ENCODE measurements around the gene DCHS2.

Gene DCHS2

GRCh38 chr4:154455111-154455510 lies 36.5 kb downstream of the DCHS2 start:
- no peak overlapping the region for H3K56ac ChIP-seq (ENCODE audit: low read length)
- no peak overlapping the region for H3K4ac ChIP-seq (ENCODE audit: low read depth, low read length)
- H3K36me3 ChIP-seq (ENCODE audit: control insufficient read depth, insufficient read depth, low read length) = no peaks in the 10 kb centered on the region
- no peaks in the 10 kb centered on the region for H3K79me1 ChIP-seq (ENCODE audit: low read length)
- no CpG with 5 or more reads among the region's 1 CpG for WGBS (ENCODE audit: extremely low coverage, insufficient coverage, low lambda C conversion rate)
- H2BK5ac ChIP-seq (ENCODE audit: low read length) = no peak overlapping the region
- H3K27ac ChIP-seq (ENCODE audit: low read depth, low read length) = no peak overlapping the region
- no peak overlapping the region for H3K18ac ChIP-seq (ENCODE audit: low read length)
- no peak overlapping the region for H4K8ac ChIP-seq (ENCODE audit: low read depth, low read length)
- no peak overlapping the region for H3K4me2 ChIP-seq (ENCODE audit: low read length)
- DNase-seq = no peak
- H3K4me3 ChIP-seq (ENCODE audit: low read length) = no peak overlapping the region
- H3K9ac ChIP-seq (ENCODE audit: low read length) = no peak overlapping the region
- H3K27me3 ChIP-seq (ENCODE audit: insufficient read depth, low read length, poor library complexity) = no peaks in the 10 kb centered on the region
- H3K79me2 ChIP-seq (ENCODE audit: control insufficient read depth, insufficient read depth, low read length) = no peaks in the 10 kb centered on the region
- no peak overlapping the region for H2AK5ac ChIP-seq (ENCODE audit: low read length)
- no peaks in the 10 kb centered on the region for H3K4me1 ChIP-seq (ENCODE audit: control insufficient read depth, low read depth, low read length)
- no peak overlapping the region for H2BK15ac ChIP-seq (replicated peaks; ENCODE audit: low read depth)
- H2BK120ac ChIP-seq (ENCODE audit: low read depth, low read length) = no peak overlapping the region
- H4K5ac ChIP-seq (ENCODE audit: low read length) = no peak overlapping the region
- no peak overlapping the region for H3K23ac ChIP-seq (ENCODE audit: low read length)

- Histone ChIP-seq H4K5ac (ENCODE audit: low read length) (no peak overlapping the region), H2BK15ac (replicated peaks; ENCODE audit: low read depth) (no peak overlapping the region), H2AK5ac (ENCODE audit: low read length) (no peak overlapping the region), H3K4me1 (ENCODE audit: control insufficient read depth, low read depth, low read length) (no peaks in the 10 kb centered on the region), H3K36me3 (ENCODE audit: control insufficient read depth, insufficient read depth, low read length) (no peaks in the 10 kb centered on the region), H2BK120ac (ENCODE audit: low read depth, low read length) (no peak overlapping the region), H3K4me2 (ENCODE audit: low read length) (no peak overlapping the region), H3K56ac (ENCODE audit: low read length) (no peak overlapping the region), H3K4ac (ENCODE audit: low read depth, low read length) (no peak overlapping the region), H4K8ac (ENCODE audit: low read depth, low read length) (no peak overlapping the region), H2BK5ac (ENCODE audit: low read length) (no peak overlapping the region), H3K27me3 (ENCODE audit: insufficient read depth, low read length, poor library complexity) (no peaks in the 10 kb centered on the region), H3K79me1 (ENCODE audit: low read length) (no peaks in the 10 kb centered on the region), H3K23ac (ENCODE audit: low read length) (no peak overlapping the region), H3K4me3 (ENCODE audit: low read length) (no peak overlapping the region), H3K27ac (ENCODE audit: low read depth, low read length) (no peak overlapping the region), H3K9ac (ENCODE audit: low read length) (no peak overlapping the region), H3K18ac (ENCODE audit: low read length) (no peak overlapping the region), H3K79me2 (ENCODE audit: control insufficient read depth, insufficient read depth, low read length) (no peaks in the 10 kb centered on the region)
- no peak for DNase-seq
These were observed 36.9 kb downstream of the DCHS2 start for GRCh38 chr4:154454710-154455109.

- H4K8ac ChIP-seq (ENCODE audit: low read depth, low read length) = no peak overlapping the region
- no peak overlapping the region for H3K27ac ChIP-seq (ENCODE audit: low read depth, low read length)
- no peak overlapping the region for H3K4me2 ChIP-seq (ENCODE audit: low read length)
- no peak overlapping the region for H3K9ac ChIP-seq (ENCODE audit: low read length)
- no peaks in the 10 kb centered on the region for H3K4me1 ChIP-seq (ENCODE audit: control insufficient read depth, low read depth, low read length)
- H3K27me3 ChIP-seq (ENCODE audit: insufficient read depth, low read length, poor library complexity) = no peaks in the 10 kb centered on the region
- no peak overlapping the region for H3K4me3 ChIP-seq (ENCODE audit: low read length)
- H3K23ac ChIP-seq (ENCODE audit: low read length) = no peak overlapping the region
- H3K4ac ChIP-seq (ENCODE audit: low read depth, low read length) = no peak overlapping the region
- H2AK5ac ChIP-seq (ENCODE audit: low read length) = no peak overlapping the region
- DNase-seq = no peak
- no peak overlapping the region for H2BK5ac ChIP-seq (ENCODE audit: low read length)
- H3K79me2 ChIP-seq (ENCODE audit: control insufficient read depth, insufficient read depth, low read length) = no peaks in the 10 kb centered on the region
- no peak overlapping the region for H2BK120ac ChIP-seq (ENCODE audit: low read depth, low read length)
- H3K56ac ChIP-seq (ENCODE audit: low read length) = no peak overlapping the region
- H2BK15ac ChIP-seq (replicated peaks; ENCODE audit: low read depth) = no peak overlapping the region
- no peaks in the 10 kb centered on the region for H3K36me3 ChIP-seq (ENCODE audit: control insufficient read depth, insufficient read depth, low read length)
- no peak overlapping the region for H3K18ac ChIP-seq (ENCODE audit: low read length)
- no peak overlapping the region for H4K5ac ChIP-seq (ENCODE audit: low read length)
- H3K79me1 ChIP-seq (ENCODE audit: low read length) = no peaks in the 10 kb centered on the region
- WGBS (ENCODE audit: extremely low coverage, insufficient coverage, low lambda C conversion rate) = no CpG with 5 or more reads among the region's 5 CpGs
These were observed 38.7 kb downstream of the DCHS2 start for GRCh38 chr4:154452798-154453346.

- H3K4me2 ChIP-seq (ENCODE audit: low read length) = no peak overlapping the region
- H3K4me1 ChIP-seq (ENCODE audit: control insufficient read depth, low read depth, low read length) = no peaks in the 10 kb centered on the region
- H2BK15ac ChIP-seq (replicated peaks; ENCODE audit: low read depth) = no peak overlapping the region
- H3K18ac ChIP-seq (ENCODE audit: low read length) = no peak overlapping the region
- H3K79me1 ChIP-seq (ENCODE audit: low read length) = no peaks in the 10 kb centered on the region
- H3K23ac ChIP-seq (ENCODE audit: low read length) = no peak overlapping the region
- H4K8ac ChIP-seq (ENCODE audit: low read depth, low read length) = no peak overlapping the region
- H3K27me3 ChIP-seq (ENCODE audit: insufficient read depth, low read length, poor library complexity) = no peaks in the 10 kb centered on the region
- DNase-seq = no peak
- no peak overlapping the region for H2BK120ac ChIP-seq (ENCODE audit: low read depth, low read length)
- H3K4ac ChIP-seq (ENCODE audit: low read depth, low read length) = no peak overlapping the region
- H3K56ac ChIP-seq (ENCODE audit: low read length) = no peak overlapping the region
- H3K9ac ChIP-seq (ENCODE audit: low read length) = no peak overlapping the region
- H2BK5ac ChIP-seq (ENCODE audit: low read length) = no peak overlapping the region
- no peaks in the 10 kb centered on the region for H3K79me2 ChIP-seq (ENCODE audit: control insufficient read depth, insufficient read depth, low read length)
- H2AK5ac ChIP-seq (ENCODE audit: low read length) = no peak overlapping the region
- no peak overlapping the region for H3K4me3 ChIP-seq (ENCODE audit: low read length)
- no peak overlapping the region for H4K5ac ChIP-seq (ENCODE audit: low read length)
- H3K27ac ChIP-seq (ENCODE audit: low read depth, low read length) = no peak overlapping the region
- H3K36me3 ChIP-seq (ENCODE audit: control insufficient read depth, insufficient read depth, low read length) = no peaks in the 10 kb centered on the region
- no CpG with 5 or more reads among the region's 1 CpG for WGBS (ENCODE audit: extremely low coverage, insufficient coverage, low lambda C conversion rate)
These were observed 40.6 kb downstream of the DCHS2 start for GRCh38 chr4:154450966-154451365.

- no peak overlapping the region for H2BK15ac ChIP-seq (replicated peaks; ENCODE audit: low read depth)
- H3K27me3 ChIP-seq (ENCODE audit: insufficient read depth, low read length, poor library complexity) = no peaks in the 10 kb centered on the region
- no peaks in the 10 kb centered on the region for H3K4me1 ChIP-seq (ENCODE audit: control insufficient read depth, low read depth, low read length)
- no peak overlapping the region for H3K23ac ChIP-seq (ENCODE audit: low read length)
- no peaks in the 10 kb centered on the region for H3K79me2 ChIP-seq (ENCODE audit: control insufficient read depth, insufficient read depth, low read length)
- no peak overlapping the region for H3K56ac ChIP-seq (ENCODE audit: low read length)
- H3K18ac ChIP-seq (ENCODE audit: low read length) = no peak overlapping the region
- no peak overlapping the region for H4K8ac ChIP-seq (ENCODE audit: low read depth, low read length)
- H2BK5ac ChIP-seq (ENCODE audit: low read length) = no peak overlapping the region
- no peaks in the 10 kb centered on the region for H3K36me3 ChIP-seq (ENCODE audit: control insufficient read depth, insufficient read depth, low read length)
- no peak overlapping the region for H2BK120ac ChIP-seq (ENCODE audit: low read depth, low read length)
- H3K9ac ChIP-seq (ENCODE audit: low read length) = no peak overlapping the region
- no peak overlapping the region for H2AK5ac ChIP-seq (ENCODE audit: low read length)
- no peak overlapping the region for H4K5ac ChIP-seq (ENCODE audit: low read length)
- H3K4me3 ChIP-seq (ENCODE audit: low read length) = no peak overlapping the region
- DNase-seq = no peak
- no peak overlapping the region for H3K4me2 ChIP-seq (ENCODE audit: low read length)
- no CpG with 5 or more reads among the region's 2 CpGs for WGBS (ENCODE audit: extremely low coverage, insufficient coverage, low lambda C conversion rate)
- H3K79me1 ChIP-seq (ENCODE audit: low read length) = no peaks in the 10 kb centered on the region
- H3K27ac ChIP-seq (ENCODE audit: low read depth, low read length) = no peak overlapping the region
- no peak overlapping the region for H3K4ac ChIP-seq (ENCODE audit: low read depth, low read length)
These were observed 46.6 kb downstream of the DCHS2 start for GRCh38 chr4:154444958-154445357.

- no peak overlapping the region for H2BK5ac ChIP-seq (ENCODE audit: low read length)
- no peaks in the 10 kb centered on the region for H3K4me1 ChIP-seq (ENCODE audit: control insufficient read depth, low read depth, low read length)
- H3K27ac ChIP-seq (ENCODE audit: low read depth, low read length) = no peak overlapping the region
- H3K18ac ChIP-seq (ENCODE audit: low read length) = no peak overlapping the region
- no peaks in the 10 kb centered on the region for H3K79me1 ChIP-seq (ENCODE audit: low read length)
- no peak overlapping the region for H2AK5ac ChIP-seq (ENCODE audit: low read length)
- H4K5ac ChIP-seq (ENCODE audit: low read length) = no peak overlapping the region
- no peak overlapping the region for H3K9ac ChIP-seq (ENCODE audit: low read length)
- H3K56ac ChIP-seq (ENCODE audit: low read length) = no peak overlapping the region
- H3K4me2 ChIP-seq (ENCODE audit: low read length) = no peak overlapping the region
- no peak overlapping the region for H2BK15ac ChIP-seq (replicated peaks; ENCODE audit: low read depth)
- no peak overlapping the region for H3K4ac ChIP-seq (ENCODE audit: low read depth, low read length)
- no peak overlapping the region for H3K4me3 ChIP-seq (ENCODE audit: low read length)
- H2BK120ac ChIP-seq (ENCODE audit: low read depth, low read length) = no peak overlapping the region
- no peak for DNase-seq
- no peaks in the 10 kb centered on the region for H3K79me2 ChIP-seq (ENCODE audit: control insufficient read depth, insufficient read depth, low read length)
- no peaks in the 10 kb centered on the region for H3K36me3 ChIP-seq (ENCODE audit: control insufficient read depth, insufficient read depth, low read length)
- no peaks in the 10 kb centered on the region for H3K27me3 ChIP-seq (ENCODE audit: insufficient read depth, low read length, poor library complexity)
- H4K8ac ChIP-seq (ENCODE audit: low read depth, low read length) = no peak overlapping the region
- H3K23ac ChIP-seq (ENCODE audit: low read length) = no peak overlapping the region
- WGBS (ENCODE audit: extremely low coverage, insufficient coverage, low lambda C conversion rate) = 100% methylated on average over 1 of the region's 3 CpGs
These were observed 49.6 kb downstream of the DCHS2 start for GRCh38 chr4:154441982-154442381.

All from mesendoderm (in vitro differentiated cells).